Activated CD4-positive, alpha-beta T cell treated with anti-CD3 and anti-CD28 coated beads, Interleukin-2, amount 50 U/mL, for 16 hours (primary cell): ENCODE measurements around the gene RAD54L.
A peak's percentile ranks its signal among the peaks of the same experiment; 100 is the strongest.
"Not testable (repeated sequence)": the region's sequence is repeated elsewhere in the genome, so short reads cannot be mapped to it uniquely, and the experiment has no call there.

Source experiments
- DNase-seq: peaks from one replicate; pipeline ENCODE4 v3.0.0-alpha.2; 2020

The RAD54L gene

DNA sequence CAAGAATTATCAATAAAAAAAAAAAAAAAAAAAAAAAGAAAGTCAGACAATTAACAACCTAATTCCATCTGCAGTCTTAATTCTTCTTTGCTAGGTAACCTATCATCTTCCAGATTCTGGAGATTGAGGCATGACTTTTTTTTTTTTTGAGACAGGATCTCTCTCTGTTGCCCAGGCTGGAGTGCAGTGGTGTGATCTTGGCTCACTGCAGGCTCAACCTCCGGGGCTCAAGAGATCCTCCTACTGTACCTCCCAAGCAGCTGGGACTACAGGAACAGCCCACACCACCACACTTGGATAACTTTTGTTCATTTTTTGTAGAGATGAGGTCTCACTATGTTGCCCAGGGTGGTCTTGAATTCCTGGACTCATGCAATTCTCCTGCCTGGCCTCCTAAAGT, 4.6 kb upstream of the RAD54L start:
- DNase-seq = no peak

DNA sequence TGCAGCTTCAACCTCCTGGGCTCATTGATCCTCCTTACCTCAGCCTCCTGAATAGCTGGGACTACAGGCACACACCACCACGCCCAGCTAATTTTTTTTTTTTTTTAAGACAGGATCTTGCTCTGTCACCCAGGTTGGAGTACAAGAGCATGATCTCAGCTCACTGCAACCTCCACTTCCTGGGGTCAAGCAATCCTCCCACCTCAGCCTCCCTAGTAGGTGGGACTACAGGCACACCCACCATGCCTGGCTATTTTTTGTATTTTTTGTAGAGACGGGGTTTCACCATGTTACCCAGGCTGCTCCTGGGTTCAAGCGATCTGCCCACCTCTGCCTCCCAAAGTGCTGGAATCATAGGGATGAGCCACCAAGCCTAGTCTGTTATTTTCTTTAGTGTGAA, 3.7 kb upstream of the RAD54L start:
- not testable (repeated sequence) for DNase-seq

DNA sequence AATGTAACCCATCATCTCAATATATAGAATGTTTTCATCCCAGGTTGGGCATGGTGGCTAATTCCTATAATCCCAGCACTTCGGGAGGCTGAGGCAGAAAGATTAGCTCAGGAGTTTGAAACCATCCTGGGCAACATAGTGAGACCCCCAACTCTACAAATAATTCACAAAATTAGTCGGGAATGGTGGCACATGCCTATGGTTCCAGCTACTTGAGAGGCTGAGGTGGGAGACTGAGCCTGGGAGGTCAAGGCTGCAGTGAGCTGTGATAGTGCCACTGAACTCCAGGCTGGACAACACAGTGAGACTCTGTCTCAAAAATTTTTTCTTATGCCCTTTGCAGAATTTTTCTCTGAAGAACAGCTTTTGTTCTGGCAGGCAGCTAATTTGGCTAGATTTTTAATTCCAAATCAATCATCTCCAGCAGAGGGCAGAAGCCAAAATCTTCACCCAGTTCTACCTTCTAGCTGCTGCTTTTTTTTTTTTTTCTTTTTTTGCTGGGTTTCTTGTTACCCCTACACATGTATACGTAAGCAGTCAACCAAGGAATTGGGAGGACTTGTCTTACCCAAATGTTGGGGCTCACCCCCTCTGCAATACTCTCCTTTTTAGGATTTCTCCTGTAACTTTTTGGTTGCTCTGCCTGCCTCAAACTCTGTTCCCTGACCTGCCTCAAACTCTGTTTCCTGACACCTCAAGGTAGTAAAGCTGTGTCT, 2.7 kb upstream of the RAD54L start:
- DNase-seq = peak; percentile 36

DNA sequence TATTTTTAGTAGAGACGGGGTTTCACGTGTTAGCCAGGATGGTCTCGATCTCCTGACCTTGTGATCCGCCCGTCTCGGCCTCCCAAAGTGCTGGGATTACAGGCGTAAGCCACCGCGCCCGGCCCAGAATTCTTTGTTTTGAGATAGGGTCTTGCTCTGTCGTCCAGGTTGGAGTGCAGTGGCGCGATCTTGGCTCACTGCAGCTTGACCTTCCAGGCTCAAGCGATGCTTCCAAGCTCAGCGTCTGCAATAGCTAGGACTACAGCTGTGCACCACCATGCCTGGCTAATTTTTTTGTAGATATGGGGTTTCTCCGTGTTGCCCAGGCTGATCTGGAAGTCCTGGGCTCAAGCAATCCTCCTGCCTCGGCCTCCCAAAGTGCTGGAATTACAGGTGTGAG, 1.4 kb upstream of the RAD54L start:
- DNase-seq = not testable (repeated sequence)

DNA sequence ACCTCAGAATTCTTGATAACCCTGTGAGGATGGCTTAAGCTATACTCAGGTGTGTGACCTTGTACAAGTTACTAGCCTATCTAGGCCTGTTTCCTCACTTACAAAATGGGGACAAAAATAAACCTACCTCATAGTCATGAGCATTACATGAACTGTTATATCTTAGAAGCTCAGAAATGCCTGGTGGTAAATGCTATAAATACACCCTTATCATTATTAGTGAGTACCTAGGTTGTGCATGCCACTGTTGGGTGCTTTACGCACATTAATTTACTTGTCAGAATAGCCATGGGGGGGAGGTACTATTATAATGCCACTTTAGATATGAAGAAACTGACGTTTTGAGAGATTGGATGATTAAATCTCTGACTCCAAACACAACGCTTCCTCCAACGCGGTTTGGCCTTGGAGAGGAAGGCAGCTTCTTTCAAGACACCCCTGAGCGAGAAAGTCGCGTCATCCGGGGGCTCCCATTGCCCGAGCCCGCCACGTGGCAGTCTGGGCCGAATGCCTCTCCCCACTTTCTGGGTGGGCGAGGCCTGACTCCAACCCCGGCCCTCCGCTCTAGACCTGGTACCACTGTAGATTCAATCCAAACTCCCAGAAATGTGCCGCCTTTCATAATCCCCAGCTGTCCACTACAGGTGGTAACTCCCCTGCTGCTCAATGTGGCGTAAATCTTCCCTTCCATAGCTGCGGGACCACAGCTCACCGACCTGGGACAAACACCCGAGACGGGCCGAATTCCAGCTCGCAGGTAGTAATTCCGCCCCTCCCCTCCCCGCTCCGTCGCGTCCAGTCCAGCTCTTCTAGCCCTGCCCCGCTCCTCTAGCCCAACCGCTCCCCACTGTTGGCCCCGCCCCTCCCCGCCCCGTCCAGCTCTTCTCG, 771 bp upstream of the RAD54L start:
- DNase-seq = peak; percentile 59

DNA sequence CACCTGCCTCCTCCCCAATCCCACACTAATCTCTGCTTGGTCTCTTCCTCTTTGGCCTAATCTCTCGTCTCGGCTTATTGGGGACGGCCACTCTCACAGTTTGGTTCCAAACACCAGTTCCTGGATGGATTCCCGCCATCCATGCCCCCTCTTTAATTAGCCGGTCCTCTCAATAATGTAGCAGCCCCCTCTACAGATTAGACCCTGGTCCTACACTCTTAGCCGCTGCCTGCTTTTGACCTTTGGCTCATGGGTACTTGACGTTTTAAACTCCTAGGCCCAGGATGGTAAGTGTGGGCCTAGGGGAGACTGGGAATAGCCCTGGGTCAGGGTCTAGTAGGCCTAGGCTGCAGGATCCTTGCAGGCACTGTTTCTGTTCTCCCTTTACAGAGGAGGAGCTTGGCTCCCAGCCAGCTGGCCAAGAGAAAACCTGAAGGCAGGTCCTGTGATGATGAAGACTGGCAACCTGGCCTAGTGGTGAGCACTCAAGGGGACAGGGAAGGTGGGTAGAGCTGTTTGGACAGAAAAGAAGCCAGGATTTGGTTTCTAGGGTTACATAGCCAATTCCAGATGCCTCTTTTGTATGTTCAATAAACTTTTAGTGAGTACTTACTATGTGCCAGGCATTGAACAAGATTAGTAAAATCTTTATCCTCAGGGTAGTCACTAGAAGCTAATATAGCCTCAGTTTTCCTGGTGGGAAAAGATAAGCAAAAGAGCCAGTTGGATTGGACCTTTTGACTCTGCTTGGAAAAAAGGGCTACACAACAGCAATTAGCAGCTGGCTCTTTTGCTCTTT, 758 bp downstream of the RAD54L start:
- DNase-seq = peak; percentile 33

DNA sequence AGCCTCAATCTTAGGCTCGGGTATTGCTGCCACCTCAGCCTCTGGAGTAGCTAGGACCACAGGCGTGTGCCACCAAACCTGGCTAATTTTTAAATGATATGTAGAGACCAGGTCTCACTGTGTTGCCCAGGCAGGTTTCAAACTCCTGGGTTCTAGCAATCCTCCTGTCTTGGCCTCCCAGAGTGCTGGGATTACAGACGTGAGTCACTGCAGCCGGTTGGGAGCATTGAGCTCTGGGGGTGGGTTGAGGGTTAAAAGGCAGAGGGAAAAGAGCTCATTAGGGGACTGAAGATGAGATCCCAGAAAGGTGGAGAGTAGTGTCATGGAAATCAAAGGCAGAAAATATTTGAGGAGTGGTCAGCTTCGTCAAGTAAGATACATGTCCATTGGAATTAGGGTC, 7.1 kb downstream of the RAD54L start:
- DNase-seq = no peak

DNA sequence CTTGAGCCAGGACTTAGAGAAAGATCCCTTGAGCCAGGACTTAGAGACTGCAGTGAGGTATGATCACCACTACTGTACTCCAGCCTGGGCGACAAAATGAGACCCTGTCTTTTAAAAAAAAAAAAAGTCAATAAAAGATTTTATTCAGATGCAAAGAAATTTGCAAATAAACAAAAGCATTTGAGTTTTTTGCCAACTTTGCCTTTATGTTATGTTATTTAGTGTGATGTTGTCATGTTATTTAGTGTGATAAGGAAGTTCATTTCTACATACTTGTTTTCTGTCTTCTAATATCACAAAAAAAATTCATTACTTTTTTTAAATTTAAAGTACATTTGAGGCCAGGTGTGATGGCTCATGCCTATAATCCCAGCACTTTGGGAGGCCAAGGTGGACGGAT, 9.0 kb downstream of the RAD54L start:
- DNase-seq = no peak

DNA sequence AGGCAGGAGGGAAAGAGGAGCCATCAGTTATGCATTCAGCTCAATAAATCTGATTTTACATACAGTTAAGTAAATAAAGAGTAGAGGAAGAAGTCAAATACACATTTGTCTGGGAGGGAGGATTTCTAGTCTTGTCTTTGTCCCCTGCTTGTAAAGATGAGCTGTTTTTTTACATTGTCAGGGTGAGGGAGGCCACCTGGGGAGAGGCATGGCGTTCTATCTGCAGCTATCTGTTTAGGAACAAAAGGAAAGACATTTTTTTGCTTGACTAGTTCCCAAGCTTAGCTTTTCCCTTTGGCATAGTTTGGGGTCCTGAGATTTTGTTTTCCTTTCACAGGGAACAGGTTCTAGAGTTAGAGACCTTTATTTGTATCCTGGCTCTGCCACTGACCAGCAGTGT, 14.9 kb downstream of the RAD54L start:
- DNase-seq = no peak

DNA sequence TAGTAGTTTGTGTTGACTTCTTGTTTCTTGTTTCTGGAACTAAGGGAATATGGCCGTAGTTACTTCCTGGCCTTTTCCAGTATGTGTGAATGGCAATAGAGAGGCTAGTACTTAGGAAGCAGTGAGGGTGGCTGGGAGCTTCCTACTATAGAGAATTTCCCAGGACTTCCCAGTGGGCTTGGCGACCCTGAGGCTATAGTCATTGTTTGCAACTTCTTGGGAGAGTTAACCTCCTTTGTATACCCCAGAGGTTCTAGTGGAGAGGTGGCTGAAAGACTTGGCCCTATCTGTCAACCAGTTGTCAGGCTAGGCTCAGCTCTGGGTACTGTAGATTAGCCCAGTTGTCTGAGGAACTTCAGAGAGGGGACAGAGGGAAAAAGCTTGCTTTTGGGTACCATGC, 15.6 kb downstream of the RAD54L start:
- no peak for DNase-seq

DNA sequence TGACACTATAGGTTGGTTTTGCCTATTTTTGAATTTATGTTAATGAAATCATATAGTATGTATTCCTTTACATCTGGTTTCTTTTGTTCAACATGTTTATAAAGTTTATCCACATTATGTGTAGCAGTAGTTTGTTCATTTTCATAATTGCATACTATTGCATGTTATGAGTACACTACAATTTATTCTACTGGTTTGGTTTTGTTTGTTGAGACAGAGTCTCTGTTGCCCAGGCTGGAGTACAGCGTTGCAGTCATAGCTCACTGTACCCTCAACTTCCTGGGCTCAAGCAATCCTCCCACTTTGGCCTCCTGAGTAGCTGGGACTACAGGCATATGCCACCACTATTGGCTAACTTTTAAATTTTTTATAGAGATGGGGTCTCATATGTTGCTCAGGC, 21.0 kb downstream of the RAD54L start:
- DNase-seq = no peak

DNA sequence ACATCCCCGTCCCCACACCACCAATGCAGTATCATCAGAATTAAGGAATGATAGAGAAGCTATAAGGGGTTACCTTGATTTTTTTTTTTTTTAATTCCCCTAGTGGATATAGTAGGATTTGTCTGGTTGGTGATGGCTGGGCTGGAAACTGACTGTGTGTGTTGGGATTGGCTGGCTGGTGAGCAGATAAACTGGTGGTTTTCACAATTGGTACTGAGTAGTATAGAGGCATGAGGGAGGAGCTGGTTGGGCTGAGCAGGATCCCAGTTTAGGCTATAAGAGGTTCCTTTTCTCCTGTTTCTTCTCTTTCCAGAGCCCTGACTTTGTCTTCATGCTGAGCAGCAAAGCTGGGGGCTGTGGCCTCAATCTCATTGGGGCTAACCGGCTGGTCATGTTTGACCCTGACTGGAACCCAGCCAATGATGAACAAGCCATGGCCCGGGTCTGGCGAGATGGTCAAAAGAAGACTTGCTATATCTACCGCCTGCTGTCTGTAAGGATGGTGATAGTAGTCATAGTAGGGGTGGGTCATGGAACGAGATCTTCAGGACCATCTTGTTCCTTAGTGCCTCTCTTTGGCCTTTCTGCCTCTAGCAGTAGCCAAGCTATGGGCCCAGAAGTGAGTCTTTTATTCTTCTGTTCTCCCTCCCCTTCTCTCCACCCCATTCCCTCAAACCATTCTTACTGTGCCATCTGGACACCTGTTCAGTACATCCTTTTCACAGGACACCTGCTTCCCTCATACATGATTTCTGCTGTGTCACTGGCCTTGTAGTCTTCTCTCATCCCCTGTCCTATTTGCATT, 26.9 kb downstream of the RAD54L start:
- no peak for DNase-seq

DNA sequence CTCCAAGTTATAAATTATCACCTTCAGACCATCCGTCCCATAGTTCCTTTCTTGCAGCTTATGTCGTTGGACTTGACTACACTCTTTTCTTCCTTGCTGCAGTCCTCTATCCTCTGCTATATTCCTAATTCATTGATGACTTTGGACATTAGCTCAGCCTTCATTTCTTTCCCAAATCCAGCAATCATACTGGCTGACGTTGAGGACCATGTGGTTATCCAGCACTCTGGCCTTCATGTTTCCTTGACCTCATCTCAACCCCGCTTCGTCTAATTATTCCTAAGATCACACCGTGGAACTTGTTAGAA, 27.4 kb downstream of the RAD54L start:
- DNase-seq = no peak

DNA sequence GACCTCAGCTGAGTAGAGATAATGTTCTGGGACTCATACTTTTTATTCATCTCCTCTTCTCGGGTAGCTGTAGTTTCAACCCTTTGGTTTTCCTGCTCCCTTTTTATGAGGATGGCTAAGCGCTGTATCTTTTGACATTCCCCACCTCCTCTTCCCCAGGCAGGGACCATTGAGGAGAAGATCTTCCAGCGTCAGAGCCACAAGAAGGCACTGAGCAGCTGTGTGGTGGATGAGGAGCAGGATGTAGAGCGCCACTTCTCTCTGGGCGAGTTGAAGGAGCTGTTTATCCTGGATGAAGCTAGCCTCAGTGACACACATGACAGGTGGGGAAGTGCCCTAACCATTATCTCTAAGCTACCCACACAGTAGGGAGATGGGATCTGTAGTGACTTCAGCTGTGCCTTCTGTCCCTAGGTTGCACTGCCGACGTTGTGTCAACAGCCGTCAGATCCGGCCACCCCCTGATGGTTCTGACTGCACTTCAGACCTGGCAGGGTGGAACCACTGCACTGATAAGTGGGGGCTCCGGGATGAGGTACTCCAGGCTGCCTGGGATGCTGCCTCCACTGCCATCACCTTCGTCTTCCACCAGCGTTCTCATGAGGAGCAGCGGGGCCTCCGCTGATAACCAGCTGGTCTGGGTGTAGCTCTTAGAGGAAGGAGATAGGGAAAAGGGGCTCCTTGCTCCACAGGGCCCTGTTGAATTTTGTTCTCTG, 30.3 kb downstream of the RAD54L start:
- no peak for DNase-seq

DNA sequence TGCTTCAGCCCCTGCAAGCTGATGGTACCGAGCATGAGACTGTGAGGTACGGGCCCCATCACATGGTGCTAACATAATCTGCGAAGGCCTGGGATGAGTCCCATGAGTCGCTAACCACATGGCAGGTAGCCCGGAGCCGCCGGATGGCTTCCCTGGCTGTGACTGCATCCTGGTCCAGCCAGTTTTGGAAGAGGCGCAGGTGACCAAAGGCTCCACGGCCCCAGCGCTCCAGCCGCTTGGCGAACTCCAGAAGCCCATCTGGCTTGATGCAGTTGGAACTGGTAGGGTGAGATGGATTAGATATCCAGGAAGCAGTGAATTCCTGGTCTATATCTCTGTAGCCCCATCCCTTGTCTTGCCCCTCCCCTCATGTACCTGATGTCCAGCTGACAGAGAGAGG, 31.2 kb downstream of the RAD54L start:
- DNase-seq = no peak

DNA sequence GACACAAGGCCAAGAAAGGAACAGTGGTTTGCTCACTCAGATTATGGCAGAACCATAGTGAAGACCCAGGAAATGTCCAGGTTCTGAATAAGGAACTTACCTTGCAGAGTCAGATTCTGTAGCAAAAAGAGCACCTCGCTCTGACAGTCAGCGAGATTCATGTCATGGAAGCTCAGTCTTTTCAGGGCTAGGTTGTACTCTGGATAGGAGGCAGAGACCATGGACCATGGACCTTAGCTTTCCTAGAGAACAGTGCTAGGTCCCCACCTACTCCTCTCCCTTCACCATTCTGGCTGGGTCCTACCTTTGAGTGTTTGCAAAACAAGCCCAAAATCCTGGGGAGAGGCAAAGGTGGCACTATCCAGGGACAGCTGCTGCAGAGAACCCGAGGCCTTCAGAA, 32.5 kb downstream of the RAD54L start:
- DNase-seq = no peak

DNA sequence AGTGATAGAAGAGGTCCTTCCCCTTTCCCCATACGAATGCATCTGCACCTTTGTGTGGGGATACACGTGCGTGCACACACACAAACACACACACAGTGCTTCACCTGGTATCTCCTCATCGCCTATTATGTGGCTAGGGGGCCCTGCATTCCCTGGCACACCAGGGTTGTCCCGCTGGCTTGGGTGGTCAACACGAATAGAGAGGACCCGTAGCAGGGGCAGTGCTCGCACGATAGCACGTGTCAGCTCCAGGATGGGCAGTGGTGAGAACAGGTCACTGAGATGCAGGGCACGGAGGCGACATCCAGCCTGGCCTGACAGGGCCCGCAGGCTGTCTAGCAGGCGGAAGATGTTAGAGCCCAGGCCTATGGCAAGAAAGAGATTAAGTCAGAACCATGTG, 33.5 kb downstream of the RAD54L start:
- DNase-seq = no peak

DNA sequence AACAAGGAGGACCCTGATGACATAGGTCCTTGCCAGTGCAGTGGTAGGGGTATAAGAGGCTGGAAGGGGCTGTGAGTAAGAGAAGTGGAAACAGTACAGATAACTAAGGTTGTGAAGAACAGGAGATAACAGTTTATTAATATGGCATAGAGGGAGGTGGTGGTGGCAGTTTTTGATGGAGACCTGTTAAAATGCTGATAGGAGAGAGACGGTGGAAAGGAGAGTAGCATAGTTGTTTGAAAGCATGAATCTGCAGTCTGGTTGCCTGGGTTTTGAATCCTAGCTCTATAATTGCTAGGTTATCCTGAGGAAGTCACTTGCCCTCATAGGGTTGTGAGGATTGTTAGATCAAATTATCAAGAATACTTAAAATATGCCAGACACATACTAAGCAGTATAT, 36.5 kb downstream of the RAD54L start:
- DNase-seq = no peak

DNA sequence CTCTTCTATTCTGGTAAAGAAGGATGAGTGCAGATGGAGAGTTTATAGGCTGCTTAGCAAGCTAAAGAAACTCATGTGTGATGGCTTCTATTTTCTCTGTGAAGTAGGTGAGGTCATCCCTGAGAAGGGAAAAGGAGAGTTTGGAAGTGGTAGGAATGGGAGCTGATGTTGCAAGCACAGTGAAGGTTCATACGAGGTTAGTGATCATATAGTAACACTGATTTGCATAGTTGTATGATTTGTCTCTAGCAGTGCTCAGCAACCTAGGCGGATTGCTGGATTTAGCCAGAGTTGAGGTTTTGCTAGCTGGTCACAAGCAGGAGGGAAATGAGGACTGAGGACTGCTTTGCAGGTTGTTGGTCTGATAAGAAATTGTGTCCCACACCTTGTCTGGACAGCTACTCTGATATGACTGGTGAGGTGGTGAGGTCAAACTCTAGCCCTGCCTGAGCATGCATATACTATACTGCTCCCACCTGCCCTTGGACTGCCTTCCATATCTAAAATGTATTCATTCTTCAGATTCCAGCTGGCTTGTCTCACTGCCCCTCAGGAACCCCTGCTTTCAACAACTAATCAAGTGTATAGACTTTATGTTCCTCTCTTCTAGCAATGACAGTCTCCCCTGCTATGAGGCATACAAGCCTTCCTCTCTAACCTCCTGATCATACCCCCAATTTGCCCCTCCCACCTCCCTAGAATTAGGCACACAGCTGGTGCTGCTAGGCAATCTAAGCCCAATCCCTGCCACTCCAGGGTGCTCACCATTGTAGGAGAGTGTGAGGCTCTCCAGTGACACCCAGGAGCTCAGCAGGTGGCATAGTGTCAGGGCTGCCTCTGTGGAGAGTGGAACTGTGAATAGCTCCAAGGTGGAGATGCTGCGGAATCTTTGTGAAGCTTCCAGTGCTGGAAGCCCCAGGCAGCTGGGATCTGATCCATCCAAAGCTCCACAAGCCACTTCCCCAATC, 37.3 kb downstream of the RAD54L start:
- no peak for DNase-seq

DNA sequence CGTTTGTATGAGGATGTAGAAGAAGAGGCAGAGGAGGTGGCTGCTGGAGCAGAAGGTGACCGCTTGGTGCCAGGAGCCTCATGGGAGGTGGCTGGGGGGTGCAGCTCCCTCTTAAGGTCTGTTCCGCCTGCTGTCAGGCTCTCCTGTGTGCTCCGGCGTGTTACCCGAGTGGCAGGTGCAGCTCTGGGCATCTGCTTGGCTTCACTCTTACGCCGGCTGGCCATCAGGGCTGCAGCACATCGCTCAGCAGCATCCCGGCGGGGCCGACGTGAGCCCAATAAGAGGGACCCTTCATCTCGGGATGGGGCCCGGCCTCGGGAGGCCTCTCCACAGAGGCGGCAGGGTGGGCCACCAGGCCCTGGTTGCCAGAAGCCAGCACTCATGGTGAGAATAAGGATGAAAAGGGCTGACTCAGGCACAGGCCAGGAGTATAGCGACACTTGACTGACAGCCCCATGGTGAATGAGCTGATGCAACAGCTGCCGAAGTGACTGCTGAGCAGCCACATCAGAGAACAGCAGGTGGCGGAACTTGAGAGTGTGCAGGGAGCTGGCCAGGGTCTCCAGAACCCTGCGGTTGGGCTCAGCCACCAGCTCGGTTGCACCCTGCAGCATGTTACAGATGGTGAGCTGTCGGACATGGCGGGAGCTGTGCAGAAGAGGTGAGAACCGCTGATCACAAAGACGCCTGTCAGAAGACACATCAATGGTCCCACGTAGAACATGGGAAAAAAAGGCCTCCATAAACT, 38.3 kb downstream of the RAD54L start:
- peak; percentile 51 for DNase-seq
